Panc1 (cell line): ENCODE results near the gene TNFSF11.

Experiments used
- CTCF ChIP-seq: fragments of 450-650 bp; IDR thresholded peaks from 2 replicates; pipeline ENCODE4 v1.5.1; 2017; ENCODE audit warnings: mild to moderate bottlenecking
- REST ChIP-seq, 2 experiments: IDR thresholded peaks; 2 replicates each; pipeline ENCODE4 v1.6.1; 2011 to 2012; ENCODE audit warnings: low read depth in 2 of 2, control low read depth in 1 of 2, low read length in 1 of 2, mild to moderate bottlenecking in 1 of 2, moderate library complexity in 1 of 2; ENCODE audit not compliant: insufficient read depth in 1 of 2
- SIN3A ChIP-seq: IDR thresholded peaks from 2 replicates; pipeline ENCODE4 v1.6.1; 2012; ENCODE audit warnings: low read depth, mild to moderate bottlenecking, low read length, moderate library complexity, borderline replicate concordance; ENCODE audit not compliant: insufficient read depth

DNA sequence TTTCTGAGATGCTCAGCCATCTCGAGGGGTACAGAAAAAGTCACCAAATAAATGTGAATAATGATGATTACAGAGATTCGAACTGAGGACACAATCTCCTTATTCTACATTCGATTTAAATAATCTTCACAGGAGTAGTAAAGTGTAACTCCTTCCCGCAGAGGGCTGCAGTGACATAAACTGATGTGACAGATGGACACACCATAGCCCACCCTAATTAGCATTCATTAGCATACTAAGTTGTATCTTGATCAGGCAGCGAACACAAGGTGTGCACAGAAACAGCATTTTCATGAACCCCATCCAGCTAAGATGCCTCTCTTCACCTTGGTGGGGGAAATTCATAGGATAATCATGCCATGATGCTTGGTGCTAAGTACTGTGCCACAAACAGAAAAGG, 83.0 kb downstream of the TNFSF11 start:
- TF ChIP-seq CTCF (no peak), REST (IDR thresholded peaks at IDR 0.05; ENCODE audit: insufficient read depth in 1 of 2, low read depth in 2 of 2, low read length in 1 of 2) (no peak), SIN3A (no peak)
